ENCODE data around the gene GRID2. TPM values are rescaled to one million over a fixed set of nuclear protein-coding genes. Genes with fewer than 3 reads are reported as not detected.

Gene GRID2
- total RNA-seq, 1 donor from 2014 or later, result not detected

- H3K4me3 ChIP-seq, result no peak overlapping the region
- intact Hi-C loops (cut with micrococcal nuclease), result no loop called here
- TF ChIP-seq CTCF (IDR thresholded peaks at IDR 0.05; ENCODE audit: borderline replicate concordance), result no peak
- no peaks in the 10 kb centered on the region for H3K36me3 ChIP-seq
- no peaks in the 10 kb centered on the region for H3K4me1 ChIP-seq
- H3K27ac ChIP-seq (replicated peaks), result no peak overlapping the region
- H3K27me3 ChIP-seq (ENCODE audit: low read depth), result no peaks in the 10 kb centered on the region
- no peak for DNase-seq
- no peaks in the 10 kb centered on the region for H3K9me3 ChIP-seq (replicated peaks)
Measured at GRCh38 chr4:92864096-92864495, 560.3 kb downstream of the GRID2 start.

- no peak for TF ChIP-seq CTCF (IDR thresholded peaks at IDR 0.05; ENCODE audit: borderline replicate concordance)
- no peaks in the 10 kb centered on the region for H3K36me3 ChIP-seq
- no peak overlapping the region for H3K27ac ChIP-seq (replicated peaks)
- H3K9me3 ChIP-seq (replicated peaks), result no peaks in the 10 kb centered on the region
- intact Hi-C loops (cut with micrococcal nuclease), result no loop called here
- no peaks in the 10 kb centered on the region for H3K27me3 ChIP-seq (ENCODE audit: low read depth)
- DNase-seq, result no peak
- H3K4me3 ChIP-seq, result no peak overlapping the region
- H3K4me1 ChIP-seq, result no peaks in the 10 kb centered on the region
Measured at GRCh38 chr4:92872604-92873003, 568.8 kb downstream of the GRID2 start.

GRCh38 chr4:92885632-92886031, 581.9 kb downstream of the GRID2 start:
- no peak for DNase-seq
- H3K27me3 ChIP-seq (ENCODE audit: low read depth), result no peaks in the 10 kb centered on the region
- H3K27ac ChIP-seq (replicated peaks), result no peak overlapping the region
- intact Hi-C loops (cut with micrococcal nuclease), result no loop called here
- H3K4me3 ChIP-seq, result no peak overlapping the region
- H3K9me3 ChIP-seq (replicated peaks), result peaks cover 21% of the 10 kb centered on the region
- no peak for TF ChIP-seq CTCF (IDR thresholded peaks at IDR 0.05; ENCODE audit: borderline replicate concordance)
- no peaks in the 10 kb centered on the region for H3K36me3 ChIP-seq
- no peaks in the 10 kb centered on the region for H3K4me1 ChIP-seq

GRCh38 chr4:92952426-92952825, 648.7 kb downstream of the GRID2 start:
- intact Hi-C loops (cut with micrococcal nuclease), result no loop called here
- no peaks in the 10 kb centered on the region for H3K4me1 ChIP-seq
- H3K36me3 ChIP-seq, result no peaks in the 10 kb centered on the region

GRCh38 chr4:92952897-92953296, 649.1 kb downstream of the GRID2 start:
- intact Hi-C loops (cut with micrococcal nuclease), result no loop called here
- H3K4me1 ChIP-seq, result no peaks in the 10 kb centered on the region
- no peaks in the 10 kb centered on the region for H3K27me3 ChIP-seq (ENCODE audit: low read depth)
- H3K27ac ChIP-seq (replicated peaks), result no peak overlapping the region
- TF ChIP-seq CTCF (IDR thresholded peaks at IDR 0.05; ENCODE audit: borderline replicate concordance), result no peak
- no peak for DNase-seq
- H3K9me3 ChIP-seq (replicated peaks), result peaks cover 17% of the 10 kb centered on the region
- H3K36me3 ChIP-seq, result no peaks in the 10 kb centered on the region
- no peak overlapping the region for H3K4me3 ChIP-seq

More at GRCh38 chr4:92952426-92952825, 648.7 kb downstream of the GRID2 start:
- Histone ChIP-seq H3K27ac (replicated peaks) (no peak overlapping the region), H3K4me3 (no peak overlapping the region), H3K9me3 (replicated peaks) (peaks cover 17% of the 10 kb centered on the region), H3K27me3 (ENCODE audit: low read depth) (no peaks in the 10 kb centered on the region)
- no peak for TF ChIP-seq CTCF (IDR thresholded peaks at IDR 0.05; ENCODE audit: borderline replicate concordance)
- DNase-seq, result no peak

- no peaks in the 10 kb centered on the region for H3K27me3 ChIP-seq (ENCODE audit: low read depth)
- H3K9me3 ChIP-seq (replicated peaks), result peaks cover 23% of the 10 kb centered on the region
- DNase-seq, result no peak
- intact Hi-C loops (cut with micrococcal nuclease), result no loop called here
- H3K4me3 ChIP-seq, result no peak overlapping the region
- no peak overlapping the region for H3K27ac ChIP-seq (replicated peaks)
- H3K4me1 ChIP-seq, result no peaks in the 10 kb centered on the region
- no peaks in the 10 kb centered on the region for H3K36me3 ChIP-seq
- TF ChIP-seq CTCF (IDR thresholded peaks at IDR 0.05; ENCODE audit: borderline replicate concordance), result no peak
Measured at GRCh38 chr4:92953462-92953861, 649.7 kb downstream of the GRID2 start.

All from left ventricle myocardium inferior (tissue), 1 donor.